Measurements from ENCODE around the gene GNAQ. TPM values are rescaled to one million over a fixed set of nuclear protein-coding genes. Genes with fewer than 3 reads are reported as not detected.

Gene GNAQ
- total RNA-seq, 2 donors from 2014 or later, result 13.4 to 17.8 TPM

DNA sequence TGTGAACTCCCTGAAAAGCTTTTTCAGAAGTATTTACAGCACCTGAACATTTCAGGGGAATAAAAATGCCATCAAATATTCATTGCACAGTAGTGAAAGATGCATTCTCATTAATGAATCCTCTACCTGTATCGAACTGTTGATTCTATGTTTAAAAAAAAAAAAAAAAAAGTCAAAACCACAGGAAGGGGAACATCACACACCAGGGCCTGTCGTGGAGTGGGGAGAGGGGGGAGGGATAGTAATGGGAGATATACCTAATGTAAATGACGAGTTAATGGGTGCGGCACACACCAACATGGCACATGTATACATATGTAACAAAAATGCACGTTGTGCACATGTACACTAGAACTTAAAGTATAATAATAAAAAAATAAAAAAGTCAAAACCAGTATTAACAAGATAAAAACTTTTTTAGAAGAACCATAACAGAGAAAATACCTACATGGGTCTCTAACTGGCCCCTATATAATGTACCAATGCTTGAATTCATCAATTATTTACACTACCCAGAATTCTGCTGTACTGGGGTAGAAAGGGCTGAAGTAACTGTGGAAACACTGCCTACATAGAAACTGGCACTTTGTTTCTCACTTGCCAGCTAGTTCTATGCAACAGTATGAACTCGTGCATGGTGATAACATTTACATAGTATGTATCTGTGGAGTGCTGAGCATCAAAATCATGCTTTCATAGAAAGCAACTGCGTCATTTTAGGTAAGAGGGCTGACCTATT is 48.9 kb downstream of the GNAQ start:
- Histone ChIP-seq H3K36me3 (no peaks in the 10 kb centered on the region), H3K4me3 (no peak overlapping the region), H3K27me3 (no peaks in the 10 kb centered on the region), H3K27ac (no peak overlapping the region), H3K9me3 (no peaks in the 10 kb centered on the region), H3K4me1 (peaks cover 0 to 27% of the 10 kb centered on the region in 2 donors)
- TF ChIP-seq, protein P1, sequence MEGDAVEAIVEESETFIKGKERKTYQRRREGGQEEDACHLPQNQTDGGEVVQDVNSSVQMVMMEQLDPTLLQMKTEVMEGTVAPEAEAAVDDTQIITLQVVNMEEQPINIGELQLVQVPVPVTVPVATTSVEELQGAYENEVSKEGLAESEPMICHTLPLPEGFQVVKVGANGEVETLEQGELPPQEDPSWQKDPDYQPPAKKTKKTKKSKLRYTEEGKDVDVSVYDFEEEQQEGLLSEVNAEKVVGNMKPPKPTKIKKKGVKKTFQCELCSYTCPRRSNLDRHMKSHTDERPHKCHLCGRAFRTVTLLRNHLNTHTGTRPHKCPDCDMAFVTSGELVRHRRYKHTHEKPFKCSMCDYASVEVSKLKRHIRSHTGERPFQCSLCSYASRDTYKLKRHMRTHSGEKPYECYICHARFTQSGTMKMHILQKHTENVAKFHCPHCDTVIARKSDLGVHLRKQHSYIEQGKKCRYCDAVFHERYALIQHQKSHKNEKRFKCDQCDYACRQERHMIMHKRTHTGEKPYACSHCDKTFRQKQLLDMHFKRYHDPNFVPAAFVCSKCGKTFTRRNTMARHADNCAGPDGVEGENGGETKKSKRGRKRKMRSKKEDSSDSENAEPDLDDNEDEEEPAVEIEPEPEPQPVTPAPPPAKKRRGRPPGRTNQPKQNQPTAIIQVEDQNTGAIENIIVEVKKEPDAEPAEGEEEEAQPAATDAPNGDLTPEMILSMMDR (IDR thresholded peaks at IDR 0.05), result no peak
- DNase-seq (ENCODE audit: low spot score), result no peak

DNA sequence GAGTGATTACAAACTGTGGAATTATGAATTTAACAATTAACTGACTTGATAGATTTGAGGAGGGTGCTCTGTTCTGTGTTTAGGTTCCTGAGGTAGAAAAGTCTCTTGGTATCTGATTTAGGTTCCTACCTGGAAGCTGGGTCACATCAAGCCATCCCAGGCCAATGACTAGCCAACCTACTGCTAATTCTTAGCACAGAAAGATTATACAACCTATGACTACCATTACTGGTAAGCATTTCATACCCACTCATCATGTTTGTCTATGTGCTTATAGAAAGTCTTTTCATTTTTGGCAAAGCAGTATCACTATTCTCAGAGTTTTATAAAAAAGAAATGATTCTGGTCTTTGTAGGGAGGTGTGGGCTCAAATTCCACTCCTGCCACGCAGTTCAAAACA is 49.7 kb downstream of the GNAQ start:
- Histone ChIP-seq H3K27me3 (no peaks in the 10 kb centered on the region), H3K4me3 (no peak overlapping the region), H3K4me1 (peaks cover 0 to 33% of the 10 kb centered on the region in 2 donors), H3K9me3 (no peaks in the 10 kb centered on the region), H3K36me3 (no peaks in the 10 kb centered on the region), H3K27ac (no peak overlapping the region)
- TF ChIP-seq, protein P1 (IDR thresholded peaks at IDR 0.05), result no peak
- no peak for DNase-seq (ENCODE audit: low spot score)

DNA sequence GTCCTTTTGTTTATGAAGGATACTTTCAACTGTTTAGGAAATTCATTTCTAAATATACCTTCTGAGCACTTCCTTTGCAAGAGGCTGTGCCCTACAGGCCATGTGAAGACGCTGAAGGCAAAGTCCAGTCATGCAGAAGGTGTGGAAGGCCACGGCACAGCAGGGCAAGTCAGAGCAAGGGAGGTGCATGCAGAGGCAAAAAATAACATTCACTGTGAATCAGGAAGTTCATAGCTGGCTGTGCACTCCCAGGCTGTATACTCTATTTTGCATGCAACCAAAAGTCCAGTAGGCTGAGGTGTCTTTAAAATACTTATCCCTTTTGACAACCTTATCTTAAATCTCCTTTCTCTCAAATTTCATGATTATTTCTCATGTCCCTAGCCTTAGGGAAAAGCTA is 50.3 kb downstream of the GNAQ start:
- H3K27ac ChIP-seq, result no peak overlapping the region
- no peaks in the 10 kb centered on the region for H3K36me3 ChIP-seq
- no peaks in the 10 kb centered on the region for H3K27me3 ChIP-seq
- H3K9me3 ChIP-seq, result no peaks in the 10 kb centered on the region
- peaks cover 0 to 39% of the 10 kb centered on the region in 2 donors for H3K4me1 ChIP-seq
- DNase-seq (ENCODE audit: low spot score), result no peak
- TF ChIP-seq, protein P1 (IDR thresholded peaks at IDR 0.05), result no peak
- no peak overlapping the region for H3K4me3 ChIP-seq

DNA sequence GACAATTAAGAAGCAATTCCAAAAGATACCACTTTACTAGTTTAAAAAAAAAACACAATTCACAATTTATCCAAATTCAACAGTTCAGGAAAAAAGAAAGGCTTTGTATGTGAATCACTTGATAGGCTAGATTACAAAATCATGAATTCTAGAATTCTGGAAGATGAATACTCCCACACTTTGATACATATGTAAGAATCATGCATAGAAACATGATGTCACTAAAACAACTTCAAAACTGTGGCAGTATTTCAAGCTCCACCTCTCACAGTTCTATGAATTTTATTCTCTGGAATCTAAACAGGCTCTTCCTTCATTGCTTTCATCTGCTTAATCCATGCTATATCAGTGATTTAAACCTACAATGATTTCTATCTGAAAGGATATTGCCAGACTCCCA is 51.0 kb downstream of the GNAQ start:
- no peak for DNase-seq (ENCODE audit: low spot score)
- H3K4me3 ChIP-seq, result no peak overlapping the region
- no peaks in the 10 kb centered on the region for H3K9me3 ChIP-seq
- TF ChIP-seq, protein P1 (IDR thresholded peaks at IDR 0.05), result no peak
- no peaks in the 10 kb centered on the region for H3K27me3 ChIP-seq
- no peaks in the 10 kb centered on the region for H3K36me3 ChIP-seq
- peaks cover 0 to 40% of the 10 kb centered on the region in 2 donors for H3K4me1 ChIP-seq
- H3K27ac ChIP-seq, result no peak overlapping the region

DNA sequence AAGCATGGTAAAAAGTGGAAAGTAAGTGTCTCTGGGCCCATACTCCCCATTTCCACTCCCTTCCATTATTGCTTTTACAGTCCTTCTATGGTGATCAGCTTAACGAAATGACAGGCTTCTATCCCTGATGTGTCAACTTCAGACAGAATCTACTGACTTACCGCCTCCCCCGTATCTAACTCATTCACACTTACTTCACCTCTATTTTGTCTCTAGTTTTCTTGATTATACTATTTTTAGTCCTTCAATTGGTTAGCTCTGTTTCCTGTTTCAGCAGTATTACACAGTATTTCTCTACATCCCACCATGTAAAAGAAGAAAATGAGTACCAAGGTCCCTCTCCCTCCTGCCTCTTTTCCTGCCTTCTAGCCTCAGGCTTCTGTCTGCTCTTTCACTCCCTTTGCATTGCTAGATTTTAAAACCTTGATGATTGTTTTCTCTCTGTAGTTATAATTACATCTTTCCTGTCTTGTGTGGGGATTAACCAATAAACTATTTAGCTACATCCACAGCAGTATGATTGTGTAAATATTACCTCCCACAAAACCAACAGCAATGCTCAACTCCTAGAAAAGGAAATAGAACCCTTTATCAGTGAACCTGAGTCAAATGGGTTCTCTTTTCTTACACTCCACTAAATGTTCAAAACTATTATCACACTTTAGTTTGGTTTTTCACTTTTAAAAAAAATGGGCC is 53.4 kb downstream of the GNAQ start:
- Histone ChIP-seq H3K9me3 (no peaks in the 10 kb centered on the region), H3K36me3 (no peaks in the 10 kb centered on the region), H3K4me1 (peaks cover 0 to 44% of the 10 kb centered on the region in 2 donors), H3K27me3 (no peaks in the 10 kb centered on the region), H3K4me3 (no peak overlapping the region), H3K27ac (no peak overlapping the region)
- DNase-seq (ENCODE audit: low spot score), result no peak
- TF ChIP-seq, protein P1 (IDR thresholded peaks at IDR 0.05), result no peak
